22Rv1 (cell line): Measurements from ENCODE around the gene MTAP.

ENCODE experiments used
- CTCF ChIP-seq: fragments of 450-650 bp; IDR thresholded peaks from 2 replicates; pipeline ENCODE4 v1.5.1; 2017; ENCODE audit warnings: mild to moderate bottlenecking
- ZFX ChIP-seq: fragments of 450-650 bp; IDR thresholded peaks from 2 replicates; pipeline ENCODE4 v1.6.1; 2017; ENCODE audit warnings: antibody characterized with exemption, borderline replicate concordance

DNA sequence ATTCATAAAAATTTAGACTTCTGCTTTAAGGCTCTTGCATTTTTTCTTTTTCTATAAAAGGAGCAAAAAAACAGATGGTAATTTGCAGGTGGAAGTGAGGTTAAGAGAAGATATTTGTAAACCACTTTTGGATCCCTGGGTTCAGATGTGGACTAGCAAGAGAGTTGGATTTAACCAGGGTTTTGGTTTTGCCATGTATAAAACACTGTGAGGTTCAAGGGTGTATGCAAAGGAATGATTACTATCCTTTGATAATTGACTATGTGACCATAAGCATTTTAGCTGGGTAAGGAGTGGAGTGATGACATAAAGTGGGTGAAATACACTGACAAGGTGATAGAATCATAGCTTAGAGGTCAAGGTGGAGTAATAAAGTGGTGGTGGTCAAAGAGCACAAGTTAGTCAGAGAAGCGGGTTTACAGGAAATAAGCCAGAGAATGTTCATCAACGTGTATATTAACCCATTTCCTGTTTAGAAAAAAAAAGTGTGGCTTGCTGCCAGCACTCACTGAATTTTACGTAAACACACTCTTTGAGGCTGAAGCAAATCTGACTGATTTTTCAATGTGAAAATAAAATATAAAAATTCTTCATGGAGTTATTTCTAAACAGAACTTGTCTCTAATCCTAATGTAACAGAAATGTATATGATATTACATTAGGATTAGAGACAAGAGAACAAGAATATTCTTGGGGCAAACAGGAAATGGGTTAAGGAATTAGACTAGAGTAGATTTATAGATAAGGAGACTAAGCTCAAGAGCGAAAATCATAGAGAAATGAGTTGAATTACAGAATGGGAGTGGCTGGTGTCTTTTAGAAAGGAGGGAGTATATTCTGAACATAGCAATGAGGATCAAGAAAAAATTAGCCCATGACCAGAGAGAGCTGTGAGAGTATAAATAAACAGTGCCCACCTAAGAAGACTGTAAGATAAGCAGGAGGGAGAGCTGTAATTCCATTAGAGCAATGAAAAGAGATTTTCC lies 117.2 kb downstream of the MTAP start:
- TF ChIP-seq CTCF (no peak), ZFX (no peak)
